Suprapubic skin (tissue), 3 donors: ENCODE results near the gene ISG15.
"Not testable (repeated sequence)": the region's sequence is repeated elsewhere in the genome, so short reads cannot be mapped to it uniquely, and the experiment has no call there.

Experiments used
- CTCF ChIP-seq, 2 donors: fragments of 200-600 bp in 1 of 2; fragments of 450-650 bp in 1 of 2; sonication (generic) in 1 of 2; IDR thresholded peaks; one replicate each; pipeline ENCODE4 v1.5.1; 2016 to 2019; ENCODE audit warnings: antibody characterized with exemption in 2 of 2, mild to moderate bottlenecking in 1 of 2, moderate library complexity in 1 of 2
- EP300 ChIP-seq: sonication (generic); formaldehyde crosslinking; IDR thresholded peaks from one replicate; pipeline ENCODE4 v1.6.1; 2017; ENCODE audit warnings: antibody characterized with exemption

DNA sequence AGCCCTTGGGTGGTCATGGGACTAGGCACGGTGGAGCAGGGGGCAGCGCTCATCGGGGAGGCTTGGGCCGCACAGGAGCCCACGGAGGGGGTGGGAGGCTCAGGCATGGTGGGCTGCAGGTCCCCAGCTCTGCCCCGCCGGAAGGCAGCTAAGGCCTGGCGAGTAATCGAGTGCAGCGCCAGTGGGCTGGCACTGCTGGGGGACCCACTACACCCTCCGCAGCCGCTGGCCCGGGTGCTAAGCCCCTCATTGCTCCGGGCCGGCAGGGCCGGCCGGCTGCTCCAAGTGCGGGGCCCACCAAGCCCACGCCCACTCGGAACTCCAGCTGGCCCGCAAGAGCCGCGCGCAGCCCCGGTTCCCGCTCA lies 5.0 kb downstream of the ISG15 start:
- not testable (repeated sequence) for TF ChIP-seq CTCF (IDR thresholded peaks at IDR 0.05); EP300
